KOPT-K1 (cell line): Measurements from ENCODE around the gene MAP3K3.
A peak's percentile ranks its signal among the peaks of the same experiment; 100 is the strongest.

Source experiments
- H3K27ac ChIP-seq: fragments of 200-600 bp; sonication (generic); 2 replicates; pipeline ENCODE4 v1.5.1; 2016; ENCODE audit warnings: antibody characterized with exemption, mild to moderate bottlenecking, low read depth, low read length; ENCODE audit not compliant: poor library complexity, severe bottlenecking
- H3K36me3 ChIP-seq: fragments of 200-600 bp; sonication (generic); 2 replicates; pipeline ENCODE4 v1.5.1; 2017; ENCODE audit warnings: antibody characterized with exemption, mild to moderate bottlenecking, low read length, moderate library complexity; ENCODE audit not compliant: insufficient read depth
- H3K9me3 ChIP-seq: fragments of 200-600 bp; sonication (generic); 2 replicates; pipeline ENCODE4 v1.5.1; 2017; ENCODE audit warnings: antibody characterized with exemption, low read length, mild to moderate bottlenecking; ENCODE audit not compliant: insufficient read depth, poor library complexity, severe bottlenecking

The MAP3K3 gene

DNA sequence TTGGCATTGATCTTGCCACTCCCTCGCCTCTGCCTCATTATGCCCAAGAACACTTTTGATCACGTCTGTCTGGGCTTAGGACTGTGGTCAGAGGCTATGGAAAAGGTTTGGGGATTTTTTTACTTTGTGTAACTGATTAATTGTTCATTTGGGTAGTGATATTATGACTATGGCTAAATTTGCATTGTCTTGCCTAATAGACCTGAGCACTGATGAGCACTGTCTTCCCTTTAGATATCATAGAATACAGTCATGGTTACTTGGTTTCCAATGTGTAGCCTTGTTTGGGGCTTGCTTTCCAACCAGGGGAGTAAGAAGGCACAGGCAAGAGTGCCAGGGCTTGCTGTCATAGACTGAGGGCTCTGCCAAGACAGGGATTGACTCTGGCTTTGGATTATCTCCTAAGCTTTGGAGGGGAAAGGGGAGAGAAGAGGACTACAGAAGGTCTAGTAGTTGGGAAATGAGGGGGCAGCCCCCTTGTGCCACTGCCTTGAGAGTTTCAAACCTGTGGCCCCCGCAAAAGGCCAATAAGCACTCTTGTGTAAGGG, 64.0 kb downstream of the MAP3K3 start:
- Histone ChIP-seq H3K36me3 (peaks cover 80% of the 10 kb centered on the region), H3K27ac (no peak overlapping the region), H3K9me3 (peaks cover 5% of the 10 kb centered on the region)

DNA sequence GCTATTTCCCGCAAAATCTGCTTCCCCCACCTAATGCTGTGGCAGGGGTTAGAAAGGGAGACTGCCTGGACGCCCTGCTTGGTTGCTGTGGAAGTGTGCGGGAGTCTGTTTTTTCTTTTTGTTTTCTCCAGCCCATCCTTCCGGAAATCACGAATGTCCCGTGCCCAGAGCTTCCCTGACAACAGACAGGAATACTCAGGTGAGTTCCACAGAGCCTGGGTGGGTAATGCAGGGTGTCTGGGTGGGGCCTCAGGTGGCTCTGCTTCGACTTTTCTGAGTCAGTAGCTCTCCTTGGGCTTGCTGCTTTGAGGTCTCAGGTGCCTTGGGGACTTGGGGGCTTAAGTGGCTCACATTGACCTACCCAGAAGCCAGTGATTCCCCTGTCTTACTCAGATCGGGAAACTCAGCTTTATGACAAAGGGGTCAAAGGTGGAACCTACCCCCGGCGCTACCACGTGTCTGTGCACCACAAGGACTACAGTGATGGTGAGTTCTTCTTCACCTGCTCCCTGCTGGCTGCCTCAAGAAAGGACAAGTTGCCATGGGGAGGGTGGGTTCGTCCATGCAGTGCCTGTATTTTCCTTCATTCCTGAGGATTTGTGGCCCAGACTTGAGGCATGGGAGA, 66.3 kb downstream of the MAP3K3 start:
- peaks cover 80% of the 10 kb centered on the region for H3K36me3 ChIP-seq
- H3K9me3 ChIP-seq = no peaks in the 10 kb centered on the region

DNA sequence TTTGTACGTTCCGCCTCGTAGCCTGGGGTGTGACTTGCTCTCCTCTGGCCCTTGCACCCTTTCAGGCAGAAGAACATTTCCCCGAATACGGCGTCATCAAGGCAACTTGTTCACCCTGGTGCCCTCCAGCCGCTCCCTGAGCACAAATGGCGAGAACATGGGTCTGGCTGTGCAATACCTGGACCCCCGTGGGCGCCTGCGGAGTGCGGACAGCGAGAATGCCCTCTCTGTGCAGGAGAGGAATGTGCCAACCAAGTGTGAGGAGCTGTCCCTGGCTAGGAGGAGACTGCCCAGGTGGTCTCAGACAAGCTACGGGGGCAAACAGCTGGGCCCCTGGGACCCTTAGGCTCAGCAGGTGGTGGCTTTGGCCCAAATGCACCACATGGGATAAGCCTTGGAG, 67.3 kb downstream of the MAP3K3 start:
- H3K9me3 ChIP-seq = no peaks in the 10 kb centered on the region
- peaks cover 81% of the 10 kb centered on the region for H3K36me3 ChIP-seq
- no peak overlapping the region for H3K27ac ChIP-seq

More for the DNA sequence above, 66.3 kb downstream of the MAP3K3 start:
- no peak overlapping the region for H3K27ac ChIP-seq

DNA sequence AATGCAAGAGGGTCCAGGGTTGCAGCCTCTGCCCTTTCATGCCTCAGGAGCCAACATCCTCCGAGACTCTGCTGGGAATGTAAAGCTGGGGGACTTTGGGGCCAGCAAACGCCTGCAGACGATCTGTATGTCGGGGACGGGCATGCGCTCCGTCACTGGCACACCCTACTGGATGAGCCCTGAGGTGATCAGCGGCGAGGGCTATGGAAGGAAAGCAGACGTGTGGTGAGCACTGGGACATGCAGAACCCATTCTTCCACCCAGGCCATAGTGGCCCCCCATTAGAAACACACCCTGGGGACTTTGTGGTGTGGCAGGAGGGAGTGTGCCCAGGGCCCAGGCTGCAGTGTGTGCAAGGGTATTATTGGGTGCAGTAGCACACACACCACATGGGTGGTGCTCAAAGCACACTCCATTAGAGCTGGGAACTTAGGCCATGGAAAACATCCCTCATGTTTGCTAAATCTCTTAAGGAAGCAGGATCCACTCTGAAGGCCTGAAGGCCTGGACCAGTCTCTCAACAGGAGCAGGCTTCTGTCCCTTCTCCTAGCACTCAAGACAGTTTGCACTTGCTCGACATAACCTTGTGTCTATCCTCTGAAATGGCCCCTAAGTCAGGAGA, 70.1 kb downstream of the MAP3K3 start:
- Histone ChIP-seq H3K9me3 (no peaks in the 10 kb centered on the region), H3K36me3 (peaks cover 84% of the 10 kb centered on the region), H3K27ac (no peak overlapping the region)

DNA sequence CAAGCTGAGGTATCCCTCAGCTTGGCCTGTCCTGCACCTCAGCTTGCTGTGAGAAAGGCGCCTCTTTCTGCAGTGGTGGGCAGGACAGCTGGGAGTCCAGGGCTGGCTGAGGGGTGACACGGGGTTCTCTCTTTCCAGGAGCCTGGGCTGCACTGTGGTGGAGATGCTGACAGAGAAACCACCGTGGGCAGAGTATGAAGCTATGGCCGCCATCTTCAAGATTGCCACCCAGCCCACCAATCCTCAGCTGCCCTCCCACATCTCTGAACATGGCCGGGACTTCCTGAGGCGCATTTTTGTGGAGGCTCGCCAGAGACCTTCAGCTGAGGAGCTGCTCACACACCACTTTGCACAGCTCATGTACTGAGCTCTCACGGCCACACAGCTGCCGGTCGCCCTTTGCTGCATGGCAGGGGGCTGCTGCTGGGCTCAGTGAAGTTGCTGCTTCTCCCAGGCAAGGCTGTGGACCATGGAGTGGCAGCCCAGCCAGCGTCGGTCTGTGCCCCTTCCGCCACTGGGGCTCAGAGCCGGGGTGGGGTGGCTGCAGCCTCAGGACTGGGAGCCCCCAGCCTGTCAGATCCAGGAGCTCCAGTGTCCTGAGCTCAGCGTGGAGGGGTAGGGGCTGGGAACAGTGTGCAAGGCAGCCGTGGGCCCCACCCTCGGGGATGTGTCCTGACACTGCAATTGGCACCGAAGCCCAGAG, 71.3 kb downstream of the MAP3K3 start:
- Histone ChIP-seq H3K27ac (no peak overlapping the region), H3K9me3 (no peaks in the 10 kb centered on the region), H3K36me3 (peaks cover 87% of the 10 kb centered on the region)

DNA sequence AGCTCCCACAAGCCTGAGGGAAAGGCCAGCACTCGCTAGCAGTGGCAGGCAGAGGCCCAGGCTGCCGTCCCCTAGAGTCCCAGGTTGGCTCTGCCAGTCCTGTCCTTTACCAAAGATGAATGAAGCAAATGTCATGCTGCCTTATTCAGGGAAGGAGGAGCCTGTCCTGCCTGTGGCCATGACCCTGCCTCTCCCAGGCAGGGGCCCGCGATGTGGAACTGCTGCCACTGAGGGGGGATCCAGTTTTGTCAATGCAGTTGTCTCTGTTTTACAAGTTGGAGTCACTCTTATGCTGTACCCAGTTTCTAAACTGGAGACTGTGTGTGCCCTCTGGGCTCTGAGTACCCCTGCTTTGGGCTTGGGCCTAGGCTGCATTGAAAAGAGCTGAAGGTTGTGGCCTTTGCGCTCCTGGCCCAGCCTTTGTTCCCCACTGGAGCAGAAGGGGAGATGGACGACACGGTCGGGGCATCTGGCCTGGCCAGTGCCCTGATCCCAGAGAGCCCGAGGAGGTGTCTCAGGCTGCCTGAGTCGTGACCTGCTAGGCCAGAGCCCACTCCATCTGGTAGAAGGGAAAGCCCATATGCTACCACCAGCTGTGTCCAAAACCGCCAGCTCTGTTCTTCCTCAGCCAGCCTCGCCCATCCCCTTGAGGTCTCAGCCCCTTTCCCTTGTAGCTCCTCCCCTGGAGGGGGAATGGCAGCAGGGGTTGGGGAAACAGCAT, 72.2 kb downstream of the MAP3K3 start:
- Histone ChIP-seq H3K27ac (no peak overlapping the region), H3K36me3 (peaks cover 78% of the 10 kb centered on the region), H3K9me3 (no peaks in the 10 kb centered on the region)

DNA sequence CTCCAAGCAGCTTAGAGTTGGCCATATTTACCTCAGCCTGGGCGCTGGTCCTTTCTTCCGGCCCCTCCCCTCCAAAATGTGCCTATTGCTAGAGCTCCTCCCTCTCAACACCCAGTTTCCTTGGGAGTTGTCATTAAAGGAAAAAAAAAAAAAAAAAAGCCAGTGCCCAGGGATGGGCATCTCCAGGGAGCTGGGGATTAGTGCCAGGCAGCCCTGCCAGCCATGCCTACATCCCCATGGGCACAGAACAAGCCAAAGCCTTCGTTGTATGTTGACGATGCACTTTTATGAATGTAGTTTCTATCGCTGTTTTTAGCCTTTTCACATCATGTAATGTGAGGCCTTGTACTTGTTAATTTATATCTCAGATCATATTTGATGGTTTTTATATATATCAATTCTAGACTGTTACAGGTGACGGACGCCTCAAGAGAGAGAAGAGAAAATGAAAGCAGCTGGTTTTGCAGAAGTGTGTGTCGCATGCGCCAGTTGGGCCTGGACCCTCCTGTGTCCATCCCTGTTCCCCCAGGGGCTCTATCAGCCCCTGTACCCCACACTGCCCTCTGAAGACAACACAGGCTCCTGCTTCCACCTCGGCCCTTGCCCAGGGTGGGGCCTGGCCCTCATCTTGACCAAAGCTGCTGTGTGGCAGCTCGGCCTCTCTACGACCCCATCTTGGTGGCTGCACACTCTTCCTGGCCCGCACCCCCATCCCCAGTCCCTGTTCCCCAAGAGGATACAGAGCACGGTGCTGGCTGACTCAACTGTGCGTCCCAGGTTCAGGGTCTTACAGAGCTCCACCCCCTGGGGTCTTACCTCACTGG, 72.9 kb downstream of the MAP3K3 start:
- peaks cover 71% of the 10 kb centered on the region for H3K36me3 ChIP-seq

DNA sequence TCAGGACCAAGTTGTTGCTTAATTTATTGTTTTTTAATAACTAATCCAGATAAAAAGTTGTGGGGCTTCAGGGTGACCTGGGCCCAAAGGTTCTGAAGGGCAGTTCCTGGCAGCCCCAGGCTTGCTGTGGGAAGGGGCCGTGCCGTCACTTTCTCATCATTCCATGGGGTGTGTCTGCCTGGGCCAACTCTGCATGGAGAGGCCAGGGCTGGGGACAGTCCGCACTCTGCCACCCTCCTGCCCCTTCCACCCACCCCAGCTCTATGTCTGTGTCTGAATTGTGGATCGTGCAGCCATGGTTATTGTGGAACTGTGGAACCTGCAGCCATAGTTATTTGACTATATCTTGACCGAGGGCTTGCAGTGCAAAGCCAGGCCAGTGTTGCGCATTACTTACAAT, 73.7 kb downstream of the MAP3K3 start:
- Histone ChIP-seq H3K27ac (no peak overlapping the region), H3K36me3 (peaks cover 63% of the 10 kb centered on the region), H3K9me3 (no peaks in the 10 kb centered on the region)

More for the DNA sequence above, 72.9 kb downstream of the MAP3K3 start:
- Histone ChIP-seq H3K27ac (no peak overlapping the region), H3K9me3 (no peaks in the 10 kb centered on the region)

DNA sequence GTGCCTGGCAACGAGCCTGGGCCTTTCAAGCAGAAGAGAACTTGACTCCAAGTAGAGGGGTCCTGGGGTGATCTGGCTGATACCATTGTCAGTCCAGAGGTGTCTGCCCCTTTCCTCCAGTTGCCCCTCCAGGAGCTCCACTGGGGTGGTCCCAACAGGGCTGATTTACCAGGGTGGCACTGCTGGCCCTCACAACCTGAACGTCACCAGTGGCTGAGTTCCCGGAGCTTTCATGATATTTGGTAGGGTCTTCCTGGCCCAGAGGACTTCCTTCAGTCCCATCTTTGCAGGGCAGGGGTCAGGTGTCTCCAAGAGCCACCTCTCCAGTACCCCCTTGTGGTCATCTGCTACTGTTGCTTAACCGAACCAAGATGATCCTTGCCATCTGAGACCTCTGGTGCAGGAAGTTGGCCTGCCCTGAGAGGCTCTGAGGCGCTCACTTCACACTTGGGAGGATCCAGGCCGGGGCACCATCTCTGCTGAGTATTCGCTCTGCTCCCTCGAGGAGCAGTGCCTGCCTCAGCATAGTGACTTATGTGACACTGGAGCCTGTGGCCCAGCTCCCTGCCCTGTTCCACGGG, 74.3 kb downstream of the MAP3K3 start:
- no peaks in the 10 kb centered on the region for H3K9me3 ChIP-seq
- peaks cover 58% of the 10 kb centered on the region for H3K36me3 ChIP-seq
- no peak overlapping the region for H3K27ac ChIP-seq

DNA sequence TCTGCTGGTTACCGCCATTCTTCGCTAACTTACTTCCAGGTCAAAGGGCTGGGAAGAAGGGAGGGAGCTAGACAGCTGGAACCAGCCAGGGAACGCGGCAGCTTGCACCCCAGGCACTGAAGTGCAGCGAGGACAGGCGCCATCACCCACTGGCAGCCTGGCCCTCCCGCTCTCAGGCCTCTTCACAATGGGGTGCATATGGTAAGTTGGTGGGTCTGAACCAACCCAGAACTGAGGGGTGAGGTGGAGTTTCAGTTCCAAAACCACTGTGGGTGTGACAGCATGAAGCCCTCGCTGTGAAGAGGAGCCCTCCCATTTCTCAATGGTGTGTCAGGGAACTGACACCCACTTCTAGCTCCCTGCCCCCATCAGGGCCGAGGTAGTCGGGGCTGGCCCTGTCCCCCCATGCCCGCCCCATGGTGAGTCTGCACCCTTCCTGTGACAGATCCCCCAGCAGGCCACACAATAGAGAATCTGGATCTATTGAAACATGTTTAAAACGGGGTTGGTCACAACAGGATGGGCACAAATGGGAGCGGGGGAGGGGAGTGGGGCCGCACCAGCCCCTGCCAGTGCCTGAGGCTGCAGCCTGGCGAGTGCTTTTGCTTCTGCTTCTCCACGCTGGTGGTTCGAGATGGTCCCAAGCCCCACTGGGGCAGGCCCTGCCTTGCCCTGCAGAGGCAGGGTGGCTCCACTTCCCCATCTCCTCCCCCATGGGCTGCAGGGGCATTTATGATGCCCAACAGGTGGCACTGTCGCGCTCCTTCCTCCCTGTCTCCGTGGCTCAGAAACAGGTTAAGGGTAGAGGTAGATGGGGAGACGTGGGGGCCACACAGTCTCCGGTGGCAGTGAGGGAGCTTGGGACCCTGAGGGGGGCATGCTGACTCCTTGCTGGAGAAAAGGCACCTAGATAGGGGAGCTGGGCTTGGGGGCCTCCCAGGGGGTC, 75.4 kb downstream of the MAP3K3 start:
- Histone ChIP-seq H3K27ac (peak overlapping the region; percentile 91), H3K9me3 (no peaks in the 10 kb centered on the region), H3K36me3 (peaks cover 48% of the 10 kb centered on the region)

DNA sequence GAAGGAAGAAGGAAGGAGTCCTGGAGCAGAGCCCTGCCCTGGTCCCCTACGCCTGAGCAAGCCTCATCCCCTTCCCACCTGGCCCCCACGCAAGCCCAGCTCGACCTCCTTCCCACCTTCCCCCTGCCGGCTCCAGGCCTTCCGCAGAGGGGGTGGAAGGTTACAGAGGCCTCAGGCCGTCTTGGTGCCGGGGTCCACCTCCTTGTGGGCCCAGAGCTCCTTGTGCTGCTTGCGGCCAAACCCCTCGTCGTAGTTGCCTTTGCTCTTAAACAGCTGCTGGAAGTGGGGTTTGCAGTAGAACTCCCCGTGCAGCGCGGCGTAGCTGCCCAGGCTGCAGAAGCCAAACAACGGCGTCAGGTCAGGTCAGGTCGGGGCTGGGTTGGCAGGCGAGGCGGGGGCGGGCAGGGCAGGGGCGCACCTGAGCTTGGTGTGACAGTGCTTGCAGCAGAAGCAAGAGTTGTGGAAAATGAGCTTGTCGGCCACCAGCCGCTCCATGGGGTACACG, 76.2 kb downstream of the MAP3K3 start:
- Histone ChIP-seq H3K9me3 (no peaks in the 10 kb centered on the region), H3K36me3 (peaks cover 48% of the 10 kb centered on the region), H3K27ac (peak overlapping the region; percentile 91)

DNA sequence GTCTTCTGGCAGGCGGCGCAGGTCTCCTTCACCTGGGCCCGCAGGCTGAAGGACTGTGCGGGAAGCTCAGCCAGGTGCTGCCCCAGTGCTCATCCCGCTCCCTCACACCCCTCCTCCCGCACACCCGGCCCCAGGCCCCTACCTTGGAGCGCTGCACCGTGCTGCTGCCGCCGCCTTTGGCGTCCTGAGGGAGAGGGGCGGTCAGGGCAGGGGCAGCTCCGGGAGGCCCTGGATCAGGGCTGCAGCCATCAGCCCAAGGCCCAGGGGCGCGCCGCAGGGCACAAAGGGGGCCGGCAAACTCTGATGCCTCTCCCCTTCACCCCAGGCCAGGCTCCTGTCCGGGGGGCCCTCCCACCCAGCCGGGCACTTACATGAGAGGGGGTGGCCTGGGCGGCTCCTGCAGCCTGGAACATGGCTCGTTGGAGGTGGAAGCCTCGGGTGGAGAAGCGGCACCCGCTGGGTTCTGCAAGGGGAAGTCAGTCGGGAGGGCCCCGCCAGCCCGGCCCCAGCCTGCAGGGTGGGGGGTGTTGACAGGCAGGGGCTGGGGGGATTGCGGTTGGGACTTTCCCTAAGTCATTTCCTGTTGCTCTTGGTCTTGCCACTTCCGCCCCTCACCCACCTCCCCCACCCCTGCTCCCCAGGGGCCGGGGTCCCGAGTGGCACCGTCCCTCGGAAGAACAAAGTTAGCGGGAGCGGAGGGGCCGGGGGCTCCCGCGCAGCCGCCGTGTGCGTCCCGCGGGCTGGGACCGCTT, 76.8 kb downstream of the MAP3K3 start:
- no peaks in the 10 kb centered on the region for H3K9me3 ChIP-seq
- H3K36me3 ChIP-seq = peaks cover 48% of the 10 kb centered on the region
- peak overlapping the region; percentile 91 for H3K27ac ChIP-seq
